Activated T-helper 9 cell treated with anti-CD3 and anti-CD28 coated beads, Interleukin-2, amount 50 U/mL, for 16 hours (primary cell): Measurements from ENCODE around the gene FBLIM1.
A peak's percentile ranks its signal among the peaks of the same experiment; 100 is the strongest.

Source experiments
- DNase-seq: peaks from one replicate; pipeline ENCODE4 v3.0.0-alpha.2; 2020; ENCODE audit warnings: low read depth

The FBLIM1 gene

GRCh38 chr1:15731735-15732685 is 26.6 kb upstream of the FBLIM1 start:
- DNase-seq = no peak

GRCh38 chr1:15732686-15733081 is 25.9 kb upstream of the FBLIM1 start:
- DNase-seq = no peak

GRCh38 chr1:15733218-15733725 is 25.3 kb upstream of the FBLIM1 start:
- no peak for DNase-seq

- no peak for DNase-seq
These were observed 24.8 kb upstream of the FBLIM1 start for GRCh38 chr1:15733726-15734226.

GRCh38 chr1:15734296-15734695 is 24.3 kb upstream of the FBLIM1 start:
- DNase-seq = no peak

GRCh38 chr1:15734901-15735300 is 23.7 kb upstream of the FBLIM1 start:
- no peak for DNase-seq

- DNase-seq = no peak
These were observed 23.1 kb upstream of the FBLIM1 start for GRCh38 chr1:15735304-15736037.

- no peak for DNase-seq
These were observed 22.3 kb upstream of the FBLIM1 start, which contains the start of gene SLC25A34 for GRCh38 chr1:15736038-15736891. Gene SLC25A34 (plus strand): TSS chr1:15736258. CDS start chr1:15736486, 228 bp downstream.

- no peak for DNase-seq
These were observed 21.7 kb upstream of the FBLIM1 start for GRCh38 chr1:15736892-15737261.

GRCh38 chr1:15737324-15738319 is 21.0 kb upstream of the FBLIM1 start:
- no peak for DNase-seq

GRCh38 chr1:15738416-15739113 is 20.0 kb upstream of the FBLIM1 start:
- DNase-seq = no peak

- DNase-seq = no peak
These were observed 19.3 kb upstream of the FBLIM1 start for GRCh38 chr1:15739259-15739658.

GRCh38 chr1:15739745-15740144 is 18.9 kb upstream of the FBLIM1 start:
- no peak for DNase-seq

- DNase-seq = peak; percentile 37
These were observed 17.4 kb upstream of the FBLIM1 start for GRCh38 chr1:15740924-15741850.

- no peak for DNase-seq
These were observed 16.2 kb upstream of the FBLIM1 start, which contains the start of gene TMEM82 for GRCh38 chr1:15742339-15742801. Gene TMEM82 (plus strand): TSS chr1:15742499. CDS start chr1:15742560, 61 bp downstream.

GRCh38 chr1:15744122-15744679 is 14.4 kb upstream of the FBLIM1 start:
- DNase-seq = no peak

GRCh38 chr1:15747378-15747777 is 11.2 kb upstream of the FBLIM1 start:
- DNase-seq = no peak

GRCh38 chr1:15748264-15748663 is 10.3 kb upstream of the FBLIM1 start:
- no peak for DNase-seq
